HUES64 (cell line): ENCODE results near the gene LRRC75B.

ENCODE experiments used
- H3K27ac ChIP-seq: 2 replicates; pipeline ENCODE4 v1.7.0; 2013; ENCODE audit warnings: low read depth, low read length, inconsistent platforms
- H3K27me3 ChIP-seq: 2 replicates; pipeline ENCODE4 v1.6.1; 2013; ENCODE audit warnings: mild to moderate bottlenecking, low read length; ENCODE audit not compliant: insufficient read depth
- H3K36me3 ChIP-seq: 2 replicates; pipeline ENCODE4 v1.6.1; 2013; ENCODE audit warnings: mild to moderate bottlenecking, low read length; ENCODE audit not compliant: insufficient read depth
- H3K4me1 ChIP-seq: 2 replicates; pipeline ENCODE4 v1.6.1; 2013; ENCODE audit warnings: mild to moderate bottlenecking, low read length, moderate library complexity; ENCODE audit not compliant: insufficient read depth
- H3K4me3 ChIP-seq: 2 replicates; pipeline ENCODE4 v1.5.1; 2013; ENCODE audit warnings: mild to moderate bottlenecking, low read length, moderate library complexity
- H3K9ac ChIP-seq: 2 replicates; pipeline ENCODE4 v1.6.1; 2013; ENCODE audit warnings: mild to moderate bottlenecking, low read depth, low read length
- H3K9me3 ChIP-seq: 2 replicates; pipeline ENCODE4 v1.6.1; 2013; ENCODE audit warnings: low read depth, low read length; ENCODE audit not compliant: insufficient read depth
- WGBS: fragments of 150-250, 120-280 bp; methylation state at CpG from one replicate; pipeline ENCODE4 v1.1.7; 2013; ENCODE audit warnings: missing lambda C conversion rate; 5-methylcytosine and 5-hydroxymethylcytosine counted together

LRRC75B gene

GRCh38 chr22:24584166-24584790 is 8.6 kb downstream of the LRRC75B start:
- Histone ChIP-seq H3K4me3 (no peak overlapping the region), H3K27ac (no peak overlapping the region), H3K36me3 (peaks cover 16% of the 10 kb centered on the region), H3K9me3 (no peaks in the 10 kb centered on the region), H3K4me1 (no peaks in the 10 kb centered on the region), H3K9ac (no peak overlapping the region), H3K27me3 (no peaks in the 10 kb centered on the region)
- whole genome bisulfite sequencing, result 95% methylated on average over 5 of the region's 5 CpGs

- 85% methylated on average over 18 of the region's 19 CpGs for WGBS
- H3K36me3 ChIP-seq, result peaks cover 15% of the 10 kb centered on the region
- no peak overlapping the region for H3K27ac ChIP-seq
- H3K9me3 ChIP-seq, result no peaks in the 10 kb centered on the region
- no peaks in the 10 kb centered on the region for H3K4me1 ChIP-seq
- no peak overlapping the region for H3K4me3 ChIP-seq
- H3K9ac ChIP-seq, result no peak overlapping the region
- no peaks in the 10 kb centered on the region for H3K27me3 ChIP-seq
Observed at GRCh38 chr22:24583221-24584165, 9.4 kb downstream of the LRRC75B start.

DNA sequence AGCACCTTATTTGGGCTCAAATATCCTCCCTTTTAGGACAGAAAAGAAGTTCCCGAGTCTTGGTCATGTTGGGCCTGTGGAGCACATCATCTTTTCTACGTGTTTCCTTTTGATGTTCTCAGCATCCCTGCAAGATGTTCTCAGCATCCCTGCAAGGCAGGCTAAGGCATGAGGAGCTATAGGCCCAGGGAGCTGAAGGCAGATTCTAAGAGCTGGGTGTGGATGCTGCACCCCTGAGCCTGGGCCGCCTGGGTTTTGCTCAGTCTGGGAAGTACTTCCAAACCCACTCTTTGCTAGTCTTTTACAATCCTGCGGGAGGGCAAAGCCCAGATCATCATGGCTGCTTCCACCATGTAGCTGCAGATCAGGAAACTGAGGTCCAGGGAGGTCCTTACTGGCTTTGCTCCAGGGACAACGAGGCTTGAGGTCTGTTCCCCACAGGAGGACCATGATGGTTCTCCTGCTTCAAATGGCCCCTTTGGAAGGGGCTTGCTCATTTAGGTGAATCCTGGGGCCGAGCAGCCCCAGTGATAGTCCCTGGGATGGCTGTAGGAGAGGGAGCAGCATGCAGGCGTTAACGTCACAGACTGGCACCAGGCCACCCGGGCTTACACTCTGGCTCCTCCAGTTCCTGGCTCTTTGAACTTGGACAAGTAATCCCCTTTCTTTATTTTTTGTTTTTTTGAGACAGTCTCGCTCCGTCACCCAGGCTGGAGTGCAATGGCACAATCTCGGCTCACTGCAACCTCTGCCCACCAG is 10.6 kb downstream of the LRRC75B start:
- Histone ChIP-seq H3K4me1 (no peaks in the 10 kb centered on the region), H3K27ac (no peak overlapping the region), H3K36me3 (peaks cover 8% of the 10 kb centered on the region; the same call in 1 of the 2 replicates), H3K9me3 (no peaks in the 10 kb centered on the region), H3K4me3 (no peak overlapping the region), H3K9ac (no peak overlapping the region), H3K27me3 (no peaks in the 10 kb centered on the region)
- 92% methylated on average over 12 of the region's 12 CpGs for WGBS

DNA sequence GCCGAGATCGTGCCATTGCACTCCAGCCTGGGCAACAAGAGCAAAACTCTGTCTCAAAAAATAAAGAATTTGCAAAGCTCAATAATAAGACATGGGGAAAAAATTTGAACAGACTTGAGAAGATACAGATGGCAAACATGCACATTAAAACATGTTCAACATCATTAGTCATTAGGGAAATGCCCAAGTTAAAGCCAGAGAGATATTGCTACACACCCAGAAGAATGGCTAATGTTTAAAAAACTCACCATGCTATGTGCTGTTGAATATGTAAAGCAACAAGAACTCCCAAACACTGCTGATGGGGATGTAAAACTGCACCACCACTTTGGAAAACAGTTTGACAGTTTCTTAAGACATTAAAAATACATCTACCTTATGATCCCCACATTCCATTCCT is 12.6 kb downstream of the LRRC75B start:
- no peaks in the 10 kb centered on the region for H3K4me1 ChIP-seq
- H3K4me3 ChIP-seq, result no peak overlapping the region
- H3K9ac ChIP-seq, result no peak overlapping the region
- peaks cover 5% of the 10 kb centered on the region for H3K36me3 ChIP-seq
- no peak overlapping the region for H3K27ac ChIP-seq
- WGBS, result 78% methylated on average over 2 of the region's 2 CpGs
- no peaks in the 10 kb centered on the region for H3K27me3 ChIP-seq
- no peaks in the 10 kb centered on the region for H3K9me3 ChIP-seq

GRCh38 chr22:24579258-24579601 is 13.6 kb downstream of the LRRC75B start:
- Histone ChIP-seq H3K4me1 (no peaks in the 10 kb centered on the region), H3K9me3 (no peaks in the 10 kb centered on the region), H3K27me3 (no peaks in the 10 kb centered on the region), H3K27ac (no peak overlapping the region), H3K36me3 (peaks cover 14% of the 10 kb centered on the region), H3K9ac (no peak overlapping the region), H3K4me3 (no peak overlapping the region)
- no CpG with 5 or more reads among the region's 1 CpG for WGBS

- no peak overlapping the region for H3K27ac ChIP-seq
- peaks cover 20% of the 10 kb centered on the region for H3K36me3 ChIP-seq
- H3K4me3 ChIP-seq, result no peak overlapping the region
- no peak overlapping the region for H3K9ac ChIP-seq
- H3K4me1 ChIP-seq, result no peaks in the 10 kb centered on the region
- H3K27me3 ChIP-seq, result no peaks in the 10 kb centered on the region
- H3K9me3 ChIP-seq, result no peaks in the 10 kb centered on the region
- WGBS, result 89% methylated on average over 7 of the region's 8 CpGs
Observed at GRCh38 chr22:24578355-24579257, 14.3 kb downstream of the LRRC75B start.

DNA sequence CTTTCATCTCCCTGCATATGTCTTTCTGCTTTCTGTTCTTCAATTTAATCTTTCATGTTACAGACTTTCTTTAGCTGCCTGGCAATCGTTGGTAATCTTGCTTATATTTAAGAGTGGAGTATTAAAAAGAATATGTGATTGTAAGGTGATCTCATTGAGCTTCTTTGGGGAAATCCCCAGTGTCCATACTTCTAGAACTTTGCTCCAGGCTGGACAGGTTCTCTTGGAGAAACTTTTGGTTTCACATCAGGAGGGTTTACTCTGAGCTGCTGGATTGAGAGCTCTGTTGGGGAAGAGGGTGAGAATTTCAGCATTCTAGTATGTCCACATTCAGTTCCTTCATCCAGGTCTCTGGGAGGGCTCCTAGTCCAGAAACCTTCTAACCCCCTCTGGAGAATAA is 16.1 kb downstream of the LRRC75B start:
- Histone ChIP-seq H3K4me3 (no peak overlapping the region), H3K9ac (no peak overlapping the region), H3K9me3 (no peaks in the 10 kb centered on the region), H3K27ac (no peak overlapping the region), H3K27me3 (no peaks in the 10 kb centered on the region), H3K36me3 (peaks cover 39% of the 10 kb centered on the region), H3K4me1 (no peaks in the 10 kb centered on the region)
- 93% methylated on average over 1 of the region's 1 CpG for WGBS

DNA sequence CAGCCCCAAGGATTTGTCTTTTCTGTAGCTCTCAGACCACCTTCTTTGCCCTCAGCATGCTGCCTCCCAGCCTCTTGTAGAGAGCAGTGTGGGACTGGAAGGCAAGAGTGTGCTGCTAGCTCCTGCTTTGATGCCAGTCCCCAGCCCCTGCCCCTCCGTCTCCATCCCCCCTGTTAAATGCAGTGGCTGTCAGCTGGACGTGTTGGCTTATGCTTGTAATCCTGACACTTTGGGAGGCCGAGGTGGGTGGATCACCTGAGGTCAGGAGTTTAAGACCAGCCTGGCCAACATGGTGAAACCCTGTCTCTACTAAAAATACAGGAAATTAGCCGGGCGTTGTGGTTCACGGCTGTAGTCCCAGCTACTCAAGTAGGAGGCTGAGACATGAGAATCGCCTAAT is 21.6 kb downstream of the LRRC75B start:
- 95% methylated on average over 7 of the region's 7 CpGs for WGBS
- Histone ChIP-seq H3K4me3 (no peak overlapping the region), H3K4me1 (no peaks in the 10 kb centered on the region), H3K9me3 (no peaks in the 10 kb centered on the region), H3K27me3 (no peaks in the 10 kb centered on the region), H3K36me3 (peaks cover 84% of the 10 kb centered on the region), H3K9ac (no peak overlapping the region), H3K27ac (no peak overlapping the region)

DNA sequence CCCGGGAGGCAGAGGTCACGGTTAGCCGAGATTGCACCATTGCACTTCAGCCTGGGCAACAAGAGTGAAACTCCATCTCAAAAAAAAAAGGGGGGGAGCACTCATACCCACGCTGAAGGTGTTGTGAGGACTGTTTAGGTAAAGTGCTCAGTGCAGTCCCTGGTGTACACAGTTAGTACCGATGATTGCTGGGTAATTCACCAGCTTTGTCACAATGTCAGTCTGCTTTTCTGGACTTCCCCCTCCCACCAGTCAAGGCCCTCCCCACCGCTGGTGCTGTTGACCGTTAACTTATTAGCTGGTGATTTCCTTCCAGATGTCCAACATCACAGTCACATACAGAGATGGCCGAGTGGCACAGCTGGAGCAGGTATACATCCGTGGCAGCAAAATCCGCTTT is 25.2 kb downstream of the LRRC75B start:
- Histone ChIP-seq H3K4me1 (no peaks in the 10 kb centered on the region), H3K27me3 (no peaks in the 10 kb centered on the region), H3K36me3 (peaks cover 92% of the 10 kb centered on the region), H3K9ac (no peak overlapping the region), H3K9me3 (no peaks in the 10 kb centered on the region), H3K27ac (no peak overlapping the region), H3K4me3 (no peak overlapping the region)
- 97% methylated on average over 10 of the region's 10 CpGs for WGBS

DNA sequence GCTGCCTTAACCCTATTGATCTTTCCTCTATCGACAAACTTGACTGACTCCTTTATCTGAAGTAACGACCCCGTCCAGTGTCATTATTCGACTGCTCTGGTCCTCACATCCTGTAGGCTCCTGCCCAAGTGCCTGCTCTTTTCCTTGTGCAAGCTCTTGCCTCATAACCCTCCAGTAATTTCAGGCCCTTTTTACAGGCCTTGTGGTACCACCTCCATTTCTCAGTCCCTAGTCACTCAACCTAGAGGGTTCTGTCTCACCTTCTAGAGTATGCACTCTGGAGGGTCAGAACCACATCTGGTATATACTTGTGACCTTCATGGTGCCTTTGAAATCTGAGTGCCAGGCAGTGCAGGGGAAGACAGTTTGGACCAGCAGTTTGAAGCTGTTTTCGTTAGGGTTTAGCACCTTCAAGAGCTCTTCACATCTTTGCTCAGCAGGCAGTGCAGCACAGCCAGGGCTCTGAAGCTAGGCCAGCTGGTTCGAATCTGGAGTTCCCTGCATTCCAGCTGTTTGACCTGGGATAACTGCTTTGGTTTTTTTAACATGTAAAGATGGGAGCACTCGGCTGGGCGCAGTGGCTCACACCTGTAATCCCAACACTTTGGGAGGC is 25.9 kb downstream of the LRRC75B start:
- H3K9ac ChIP-seq, result no peak overlapping the region
- WGBS, result 94% methylated on average over 8 of the region's 8 CpGs
- no peaks in the 10 kb centered on the region for H3K27me3 ChIP-seq
- H3K9me3 ChIP-seq, result no peaks in the 10 kb centered on the region
- no peak overlapping the region for H3K4me3 ChIP-seq
- H3K4me1 ChIP-seq, result no peaks in the 10 kb centered on the region
- H3K27ac ChIP-seq, result no peak overlapping the region
- peaks cover 90% of the 10 kb centered on the region for H3K36me3 ChIP-seq
